SJCRH30 (cell line): ENCODE measurements around the gene ITPA. TPM values are rescaled to one million over a fixed set of nuclear protein-coding genes. Genes with fewer than 3 reads are reported as not detected.
"Not testable (repeated sequence)": the region's sequence is repeated elsewhere in the genome, so short reads cannot be mapped to it uniquely, and the experiment has no call there.

Experiments used
- DNase-seq, 2 experiments: peaks; one replicate each; pipeline ENCODE4 v3.0.0-alpha.2; 2015 to 2020
- H3K27ac ChIP-seq: fragments of 250-450 bp; sonication (Bioruptor Pico); 2 replicates; pipeline ENCODE4 v1.5.1; 2020; ENCODE audit warnings: mild to moderate bottlenecking, moderate library complexity
- H3K27me3 ChIP-seq: fragments of 250-450 bp; sonication (Bioruptor Pico); 2 replicates; pipeline ENCODE4 v1.5.1; 2020; ENCODE audit warnings: mild to moderate bottlenecking, moderate library complexity
- H3K36me3 ChIP-seq: fragments of 250-450 bp; sonication (Bioruptor Pico); 2 replicates; pipeline ENCODE4 v1.5.1; 2020; ENCODE audit warnings: mild to moderate bottlenecking, moderate library complexity
- H3K4me1 ChIP-seq: fragments of 250-450 bp; sonication (Bioruptor Pico); 2 replicates; pipeline ENCODE4 v1.5.1; 2020; ENCODE audit warnings: mild to moderate bottlenecking, moderate library complexity
- H3K4me3 ChIP-seq: fragments of 250-450 bp; sonication (Bioruptor Pico); 2 replicates; pipeline ENCODE4 v1.5.1; 2020; ENCODE audit warnings: mild to moderate bottlenecking, moderate library complexity
- H3K9me3 ChIP-seq: fragments of 250-450 bp; sonication (Bioruptor Pico); replicated peaks from 2 replicates; pipeline ENCODE4 v1.5.1; 2020; ENCODE audit warnings: mild to moderate bottlenecking, moderate library complexity
- total RNA-seq: library from RNA; depleted of rRNA; stranded (reverse); fragments of >200 nt; shearing (Covaris generic); gene quantifications from 2 replicates; pipeline ENCODE4 v1.2.3, GENCODE V29; 2014

ITPA gene
- total RNA-seq, 1 experiment from 2014 or later = 46.4 TPM

DNA sequence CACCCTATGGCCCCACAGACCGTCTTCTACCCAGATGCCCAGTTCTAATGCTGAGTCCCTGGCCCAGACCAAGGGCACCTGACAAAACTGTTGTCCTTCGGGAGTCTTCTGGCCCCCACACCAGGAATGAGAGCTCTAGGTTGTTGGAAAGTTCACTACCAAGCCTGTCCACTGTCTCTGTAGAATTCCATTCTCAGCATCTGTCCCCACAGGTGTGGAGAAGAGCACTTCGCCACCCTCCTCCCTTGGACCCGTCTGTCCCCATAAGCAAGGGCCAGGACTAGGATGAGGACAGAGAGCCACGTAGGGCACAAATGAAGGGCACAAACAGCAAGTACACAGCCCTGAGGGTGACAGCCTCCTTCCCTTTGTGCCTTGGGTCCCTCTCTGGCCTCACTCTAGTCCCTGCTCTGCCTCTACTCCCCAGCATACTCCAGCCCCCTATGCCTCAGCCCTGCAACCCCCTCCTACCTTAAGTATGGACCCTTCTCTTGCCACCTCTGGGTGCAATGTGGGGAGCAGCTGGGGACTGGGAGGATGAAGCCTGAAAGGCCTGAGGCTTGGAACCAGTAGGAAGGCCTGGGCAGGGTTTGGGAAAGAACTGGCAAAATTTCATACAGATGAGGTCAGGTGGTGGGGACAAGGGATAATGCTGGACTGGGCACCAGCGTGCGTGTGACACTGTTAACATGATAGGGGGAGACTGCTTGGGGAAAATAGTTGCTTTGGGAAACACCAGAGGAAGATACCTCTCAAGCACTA is 40.3 kb upstream of the ITPA start:
- DNase-seq = no peak
- Histone ChIP-seq H3K27me3 (no peaks in the 10 kb centered on the region), H3K36me3 (no peaks in the 10 kb centered on the region), H3K9me3 (no peaks in the 10 kb centered on the region), H3K4me1 (peaks cover 4% of the 10 kb centered on the region; the same call in 1 of the 2 replicates), H3K4me3 (no peak overlapping the region), H3K27ac (no peak overlapping the region)

DNA sequence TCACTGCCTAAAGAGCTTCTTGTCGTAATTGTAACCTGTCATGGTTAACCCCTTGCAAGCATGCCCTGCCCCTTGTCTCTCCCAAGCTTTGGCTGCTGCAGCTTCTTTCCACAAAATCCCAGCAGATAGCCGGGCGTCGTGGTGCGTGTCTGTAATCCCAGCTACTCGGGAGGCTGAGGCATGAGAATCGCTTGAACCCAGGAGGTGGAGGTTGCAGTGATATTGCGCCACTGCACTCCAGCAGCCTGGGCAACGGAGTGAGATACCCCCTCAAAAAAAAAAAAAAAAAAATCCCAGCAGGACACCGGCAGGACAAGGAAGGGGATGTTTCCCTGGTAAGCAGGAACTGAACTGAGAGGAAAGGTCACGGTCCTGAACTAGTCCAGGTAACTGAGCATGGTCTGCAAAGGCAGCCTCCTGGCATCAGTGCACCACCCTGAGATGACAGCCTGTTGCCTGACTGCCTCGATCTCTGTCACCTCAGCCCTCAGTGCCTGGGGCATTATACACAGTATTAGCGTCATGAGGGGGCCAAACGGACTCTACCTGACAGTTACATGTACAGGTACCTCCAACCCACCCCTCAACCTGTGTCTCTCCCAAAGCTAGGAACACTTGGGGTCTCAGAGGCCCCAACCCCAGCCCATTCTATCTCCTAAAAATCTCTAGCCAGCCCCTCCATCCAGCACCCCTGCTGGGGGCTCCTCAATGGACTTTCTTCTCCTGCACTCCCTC is 37.7 kb upstream of the ITPA start:
- Histone ChIP-seq H3K4me1 (peaks cover 8% of the 10 kb centered on the region), H3K9me3 (no peaks in the 10 kb centered on the region), H3K27me3 (no peaks in the 10 kb centered on the region), H3K36me3 (no peaks in the 10 kb centered on the region), H3K4me3 (no peak overlapping the region), H3K27ac (no peak overlapping the region)
- DNase-seq = no peak

DNA sequence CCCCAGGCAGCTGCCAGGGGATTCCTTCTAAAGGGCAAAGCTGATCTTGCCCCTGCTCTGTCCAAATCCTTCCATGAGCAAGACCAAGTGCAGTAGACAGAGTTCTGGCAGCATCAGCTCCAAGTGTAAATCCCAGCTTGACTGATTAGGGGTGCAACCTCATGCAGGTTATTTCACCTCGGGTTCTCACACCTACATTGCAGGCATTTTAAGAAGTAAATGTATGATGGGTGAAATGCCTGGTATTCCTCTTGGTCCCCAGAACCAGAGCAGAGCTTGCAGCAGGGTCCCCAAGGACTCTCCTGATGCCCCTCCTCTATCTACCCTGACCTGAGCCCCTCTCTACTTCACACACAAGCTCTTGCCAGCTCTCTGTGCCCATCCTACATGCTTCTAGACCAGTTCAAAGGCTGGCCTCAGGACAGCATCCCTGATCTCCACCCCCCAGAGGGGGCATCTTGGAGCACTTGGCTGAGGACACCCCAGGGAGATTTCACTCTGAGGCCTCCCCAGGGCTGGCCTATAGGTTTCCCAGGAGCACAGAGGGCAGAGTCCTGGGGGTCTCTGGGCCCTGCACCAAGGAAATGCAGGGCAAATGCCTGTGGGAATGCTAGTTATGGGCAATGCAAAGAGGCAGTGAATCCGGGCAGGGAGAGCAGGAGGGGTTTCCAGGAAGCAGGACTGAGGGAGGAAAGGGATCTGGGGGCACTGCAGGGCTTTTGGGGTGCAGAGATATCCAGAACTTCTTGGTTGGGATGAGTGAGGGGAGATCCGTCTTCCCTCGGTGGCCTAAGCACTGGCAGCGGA is 37.0 kb upstream of the ITPA start:
- no peaks in the 10 kb centered on the region for H3K27me3 ChIP-seq
- H3K27ac ChIP-seq = no peak overlapping the region
- peaks cover 8% of the 10 kb centered on the region for H3K4me1 ChIP-seq
- H3K4me3 ChIP-seq = peak overlapping the region; percentile 89
- H3K36me3 ChIP-seq = no peaks in the 10 kb centered on the region
- H3K9me3 ChIP-seq = no peaks in the 10 kb centered on the region
- DNase-seq = no peak

DNA sequence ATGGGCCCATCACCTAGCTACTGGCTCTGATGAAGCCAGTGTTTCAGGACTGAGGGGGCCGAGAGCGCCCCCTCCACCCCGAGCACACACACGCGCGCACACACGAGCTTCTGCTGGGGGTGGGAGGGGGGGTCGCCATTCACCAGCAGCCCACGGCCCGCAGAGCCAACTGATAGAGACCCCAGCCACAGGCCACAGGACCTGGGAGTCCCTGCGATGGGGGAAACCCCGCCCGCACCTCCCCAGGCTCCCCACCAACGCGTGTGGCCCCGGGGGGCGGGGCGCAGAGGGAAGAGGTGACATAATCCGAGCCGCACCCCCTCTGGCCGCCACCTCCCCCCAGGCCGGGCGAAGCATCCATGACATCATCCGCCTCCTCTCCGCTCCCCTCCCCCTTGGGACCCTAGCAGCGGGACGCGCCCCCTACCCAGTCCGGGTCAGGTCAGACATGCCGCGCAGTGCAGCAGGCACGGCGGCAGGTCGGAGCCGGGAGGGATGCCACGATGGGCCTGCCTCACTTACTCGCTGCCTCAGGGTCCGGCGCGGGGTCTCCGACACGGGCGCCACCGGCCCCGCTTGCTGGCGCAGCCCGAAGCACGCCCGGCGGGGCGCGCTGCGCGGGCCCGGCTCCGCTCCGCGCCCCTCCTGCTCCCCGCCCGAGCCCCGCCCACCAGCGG is 36.2 kb upstream of the ITPA start, which contains the start of gene LZTS3:
Gene LZTS3, minus strand, starts transcription at position 617 of the 677 bp plus-strand sequence. CDS start 6,386 bp downstream, outside the sequence.
- H3K36me3 ChIP-seq = no peaks in the 10 kb centered on the region
- peak within 1 kb of the TSS; percentile 54 for H3K27ac ChIP-seq
- H3K4me3 ChIP-seq = peak within 1 kb of the TSS; percentile 89
- peaks cover 8% of the 10 kb centered on the region for H3K4me1 ChIP-seq
- no peaks in the 10 kb centered on the region for H3K9me3 ChIP-seq
- no peaks in the 10 kb centered on the region for H3K27me3 ChIP-seq
- peak; percentile 88 to 89 for DNase-seq

DNA sequence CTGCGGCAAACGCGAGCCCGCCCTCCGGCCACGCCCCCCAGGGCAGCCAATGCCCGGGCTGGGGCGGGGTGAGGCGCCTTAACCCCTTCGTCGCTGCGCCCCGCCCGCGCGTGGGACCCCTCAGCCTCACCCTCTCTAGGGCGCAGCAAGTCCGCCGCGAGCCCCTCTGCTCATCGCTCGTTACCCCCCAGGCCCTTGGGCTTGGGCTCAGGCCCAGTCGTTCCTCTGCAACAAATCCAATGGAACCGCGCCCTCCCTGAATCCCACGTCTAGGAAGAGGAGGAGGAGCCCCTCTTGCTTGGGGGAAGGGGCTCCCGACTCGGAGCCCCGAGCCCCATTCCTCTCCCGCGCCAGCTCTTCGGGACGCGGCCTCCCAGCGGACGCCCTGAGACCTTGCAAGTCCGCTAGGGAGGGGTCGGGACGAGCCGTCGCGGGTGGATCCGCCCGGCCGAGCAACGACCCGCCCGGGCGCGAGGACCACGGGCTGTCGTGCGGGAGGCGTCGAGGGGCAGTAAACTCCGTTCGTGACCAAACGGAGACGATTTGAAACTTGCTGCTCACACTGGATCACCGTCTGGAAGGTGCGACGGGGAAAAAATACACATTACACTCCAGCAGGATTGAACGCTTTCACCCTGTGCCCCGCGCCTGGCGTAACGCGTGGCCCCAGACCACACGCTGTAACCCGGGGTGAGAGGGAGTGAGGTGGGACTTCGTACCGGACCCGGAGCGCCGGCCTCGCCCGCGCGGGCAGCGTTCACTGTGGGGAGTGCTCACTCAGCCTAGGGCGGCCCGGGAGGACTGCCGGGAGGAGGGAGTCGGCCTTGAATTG is 35.5 kb upstream of the ITPA start:
- peak overlapping the region; percentile 89 for H3K4me3 ChIP-seq
- H3K4me1 ChIP-seq = peaks cover 8% of the 10 kb centered on the region
- no peaks in the 10 kb centered on the region for H3K9me3 ChIP-seq
- no peaks in the 10 kb centered on the region for H3K36me3 ChIP-seq
- H3K27ac ChIP-seq = no peak overlapping the region
- H3K27me3 ChIP-seq = no peaks in the 10 kb centered on the region
- DNase-seq = peak; percentile 89 to 91

DNA sequence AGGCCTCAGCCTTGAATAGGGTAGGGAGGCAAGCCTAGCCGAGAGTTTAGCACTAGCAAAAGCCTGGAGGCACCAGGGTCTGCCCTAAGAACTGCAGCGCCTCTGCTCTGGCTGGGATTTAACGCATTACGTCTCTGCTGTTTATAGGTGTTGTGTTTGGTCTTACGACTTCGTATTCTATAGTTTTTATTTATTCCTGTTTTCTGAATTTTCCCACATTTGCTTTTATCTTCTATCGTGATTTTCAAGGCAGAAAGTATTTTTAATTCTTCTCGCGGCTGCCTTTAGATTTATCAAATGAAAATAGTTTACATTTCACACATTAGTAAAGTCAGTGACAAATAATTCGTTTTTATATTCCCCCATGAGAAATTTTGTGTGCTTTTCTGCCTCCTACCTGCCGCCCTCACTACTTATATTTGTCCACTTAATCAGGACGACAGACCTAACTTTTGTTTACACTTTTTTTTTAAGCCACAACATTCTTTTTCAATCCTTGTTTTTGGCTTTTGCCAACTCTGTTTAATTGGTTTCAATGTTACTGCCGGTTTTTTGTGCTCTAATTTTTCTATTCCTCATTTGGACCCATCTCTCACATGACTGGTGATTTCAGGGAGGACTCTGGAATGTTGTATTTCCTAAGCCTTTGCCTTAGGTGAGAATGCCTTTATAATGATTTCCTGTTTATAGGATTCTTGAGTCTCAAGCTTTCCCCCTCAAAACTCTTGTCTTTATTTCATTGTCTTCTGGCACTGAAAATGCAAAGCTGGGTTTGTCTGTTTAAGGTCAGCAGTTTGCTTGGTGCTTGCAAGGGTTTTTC is 34.6 kb upstream of the ITPA start:
- H3K4me3 ChIP-seq = peak overlapping the region; percentile 89
- H3K36me3 ChIP-seq = no peaks in the 10 kb centered on the region
- no peaks in the 10 kb centered on the region for H3K27me3 ChIP-seq
- H3K27ac ChIP-seq = no peak overlapping the region
- peak in 1 of 2 experiments; percentile 46 for DNase-seq
- H3K4me1 ChIP-seq = peaks cover 8% of the 10 kb centered on the region
- H3K9me3 ChIP-seq = no peaks in the 10 kb centered on the region

DNA sequence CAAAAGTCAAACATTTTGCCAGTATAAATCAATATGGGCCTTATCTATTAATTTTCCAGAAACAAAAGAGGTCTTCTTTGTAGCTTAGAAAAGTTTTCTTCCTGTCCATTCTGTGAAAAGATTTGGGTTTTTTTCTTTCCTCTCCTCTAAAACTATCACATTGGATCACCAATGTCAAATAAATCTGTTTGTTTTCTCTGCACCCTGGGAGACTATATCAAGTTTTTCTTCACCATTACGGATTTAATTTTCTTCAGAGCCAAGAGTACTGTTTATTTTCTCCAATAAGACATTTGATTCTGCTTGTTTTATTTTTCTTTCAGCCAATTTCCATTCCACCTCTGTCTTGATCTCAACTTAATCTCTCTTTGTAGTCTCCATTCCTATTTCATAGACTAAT is 34.0 kb upstream of the ITPA start:
- DNase-seq = no peak
- no peaks in the 10 kb centered on the region for H3K36me3 ChIP-seq
- H3K4me1 ChIP-seq = peaks cover 8% of the 10 kb centered on the region
- no peak overlapping the region for H3K4me3 ChIP-seq
- H3K27me3 ChIP-seq = no peaks in the 10 kb centered on the region
- H3K27ac ChIP-seq = no peak overlapping the region
- H3K9me3 ChIP-seq = no peaks in the 10 kb centered on the region

DNA sequence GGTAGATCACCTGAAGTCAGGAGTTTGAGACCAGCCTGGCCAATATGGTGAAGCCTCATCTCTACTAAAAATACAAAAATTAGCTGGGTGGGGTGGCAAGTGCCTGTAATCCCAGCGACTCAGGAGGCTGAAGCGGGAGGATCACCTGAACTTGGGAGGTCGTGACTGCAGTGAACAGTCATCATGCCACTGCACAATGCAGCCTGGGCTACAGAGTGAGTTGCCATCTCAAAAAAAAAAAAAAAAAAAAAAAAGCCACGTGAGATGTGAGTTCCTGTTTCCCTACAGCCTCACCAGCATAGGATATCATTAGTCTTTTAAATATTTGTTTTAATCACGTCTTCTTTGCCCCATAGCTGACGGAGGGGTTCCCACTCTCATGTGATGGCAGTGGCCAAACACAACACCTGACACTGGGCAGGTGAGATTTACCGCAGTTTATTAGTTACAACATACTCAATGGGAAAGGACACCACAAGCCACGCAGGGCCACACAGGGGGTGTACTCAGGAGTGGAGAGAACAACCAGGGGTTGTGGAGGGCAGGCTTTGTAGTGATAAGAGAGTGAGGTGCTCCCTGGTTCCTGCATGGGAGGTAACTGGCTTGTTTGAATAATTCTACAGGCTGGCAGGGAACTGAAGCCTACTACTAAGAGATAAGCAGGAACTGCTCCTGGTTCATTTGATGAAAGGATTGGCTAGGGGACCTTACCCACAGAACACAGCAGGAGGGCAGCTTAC is 31.4 kb upstream of the ITPA start:
- Histone ChIP-seq H3K27ac (no peak overlapping the region), H3K36me3 (no peaks in the 10 kb centered on the region), H3K27me3 (no peaks in the 10 kb centered on the region), H3K9me3 (no peaks in the 10 kb centered on the region), H3K4me1 (peaks cover 8% of the 10 kb centered on the region), H3K4me3 (no peak overlapping the region)
- DNase-seq = no peak

DNA sequence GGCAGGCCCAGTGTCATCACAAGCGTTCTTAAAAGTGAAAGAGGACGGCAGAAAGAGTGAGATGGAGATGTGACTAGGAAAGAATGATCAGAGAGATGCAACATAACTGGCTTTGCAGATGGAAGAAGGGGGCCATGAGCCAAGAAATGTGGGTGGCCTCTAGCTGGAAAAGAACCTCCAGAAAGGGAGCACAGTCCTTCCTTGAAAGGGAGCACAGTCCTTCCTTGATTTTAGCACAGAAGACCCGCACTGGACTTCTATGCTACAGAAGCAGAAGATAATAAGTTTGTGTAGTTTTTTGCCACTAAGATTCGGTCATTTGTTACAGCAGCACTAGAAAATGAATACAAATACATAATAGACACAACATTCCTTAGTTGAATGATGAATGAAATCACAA is 29.0 kb upstream of the ITPA start:
- H3K27me3 ChIP-seq = no peaks in the 10 kb centered on the region
- H3K27ac ChIP-seq = no peak overlapping the region
- no peaks in the 10 kb centered on the region for H3K9me3 ChIP-seq
- peaks cover 2% of the 10 kb centered on the region for H3K4me1 ChIP-seq
- no peaks in the 10 kb centered on the region for H3K36me3 ChIP-seq
- H3K4me3 ChIP-seq = no peak overlapping the region
- DNase-seq = no peak

DNA sequence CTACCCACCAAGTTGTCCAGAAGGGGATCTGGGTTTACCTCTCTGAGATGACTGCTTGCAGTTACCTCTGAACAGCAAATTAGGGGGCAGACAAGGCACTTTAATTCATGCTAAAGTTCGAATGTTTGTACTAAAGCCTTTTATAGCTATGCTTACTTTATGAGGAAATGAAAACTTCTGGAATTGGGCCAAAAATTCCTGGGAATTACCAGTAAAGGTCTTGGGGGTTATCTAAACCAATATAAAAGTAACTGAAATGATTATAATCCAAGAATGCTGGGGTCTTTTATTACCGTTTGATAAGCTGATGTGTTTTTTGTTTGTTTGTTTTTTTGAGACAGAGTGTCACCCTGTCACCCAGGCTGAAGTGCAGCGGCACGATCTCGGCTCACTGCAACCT is 28.0 kb upstream of the ITPA start:
- H3K4me3 ChIP-seq = no peak overlapping the region
- no peak for DNase-seq
- H3K27me3 ChIP-seq = no peaks in the 10 kb centered on the region
- H3K4me1 ChIP-seq = no peaks in the 10 kb centered on the region; the same call in 1 of the 2 replicates
- no peaks in the 10 kb centered on the region for H3K36me3 ChIP-seq
- no peaks in the 10 kb centered on the region for H3K9me3 ChIP-seq
- H3K27ac ChIP-seq = no peak overlapping the region

DNA sequence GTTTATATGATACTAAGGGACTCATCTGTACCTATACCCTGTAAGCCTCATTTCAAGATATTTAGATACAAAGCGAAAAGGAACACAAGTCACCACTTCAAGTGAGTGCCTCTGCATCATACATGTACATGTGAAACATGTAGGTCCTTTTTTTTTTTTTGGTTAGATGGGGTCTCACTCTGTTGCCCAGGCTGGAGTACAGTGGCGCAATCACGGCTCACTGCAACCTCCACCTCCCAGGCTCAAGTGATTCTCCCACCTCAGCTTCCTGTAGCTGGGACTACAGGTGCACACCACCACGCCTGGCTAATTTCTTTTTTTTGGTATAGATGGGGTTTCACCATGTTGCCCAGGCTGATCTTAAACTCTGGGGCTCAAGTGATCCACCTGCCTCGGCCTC is 26.9 kb upstream of the ITPA start:
- H3K27me3 ChIP-seq, H3K36me3 ChIP-seq, H3K9me3 ChIP-seq, H3K4me1 ChIP-seq, DNase-seq, H3K4me3 ChIP-seq, H3K27ac ChIP-seq: not testable (repeated sequence)

DNA sequence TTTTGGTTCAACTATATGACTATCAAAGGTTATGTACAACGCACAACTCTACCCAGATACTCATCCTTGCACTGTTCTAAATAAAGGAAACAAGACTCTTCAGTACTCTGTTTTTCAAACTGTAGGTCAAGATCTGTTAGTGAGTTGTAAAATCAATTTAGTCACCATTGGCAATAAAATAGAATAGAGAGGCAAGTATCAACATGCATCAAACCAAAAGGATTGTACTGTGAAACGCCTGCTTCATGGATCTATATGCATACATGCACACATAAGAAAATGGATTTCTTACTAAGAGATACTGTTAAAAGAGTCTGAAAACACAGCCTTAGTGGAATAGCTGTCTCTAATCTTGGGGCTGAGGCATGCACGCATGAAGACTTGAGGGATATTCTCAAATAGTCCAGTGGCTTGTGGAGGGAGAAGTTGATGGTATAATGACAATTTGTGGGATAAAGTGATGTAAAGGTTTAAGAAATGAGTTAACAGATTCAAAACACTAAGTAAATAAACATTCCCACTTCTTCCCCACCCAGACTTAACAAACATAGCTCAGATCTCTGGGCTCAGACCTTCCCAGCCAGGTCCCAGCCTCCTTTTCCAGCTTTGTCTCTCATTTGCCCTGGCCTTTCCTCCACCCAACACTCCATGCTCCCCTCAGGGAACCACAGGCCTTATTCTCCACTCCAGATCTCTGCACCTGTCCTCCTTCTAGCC is 25.2 kb upstream of the ITPA start:
- H3K27me3 ChIP-seq = no peaks in the 10 kb centered on the region
- H3K4me3 ChIP-seq = no peak overlapping the region
- no peaks in the 10 kb centered on the region for H3K36me3 ChIP-seq
- H3K27ac ChIP-seq = no peak overlapping the region
- no peaks in the 10 kb centered on the region for H3K9me3 ChIP-seq
- DNase-seq = no peak
- no peaks in the 10 kb centered on the region; the same call in 1 of the 2 replicates for H3K4me1 ChIP-seq
